ENCODE results near the gene SPRED2. TPM values are rescaled to one million over a fixed set of nuclear protein-coding genes. Genes with fewer than 3 reads are reported as not detected.

SPRED2 gene
- total and polyA plus RNA-seq, 8 donors = 6.2 to 20.0 (median 15.2) TPM

- intact Hi-C loops (cut with DNase I) = loop anchor here in 1 of 3 donors (10.0 kb wide), 1 partner anchor 292 kb away; no protein-coding TSS in a partner anchor
- H3K36me3 ChIP-seq = no peaks in the 10 kb centered on the region
- no peak for DNase-seq
- no peaks in the 10 kb centered on the region for H3K4me1 ChIP-seq
- no peak for ATAC-seq
- TF ChIP-seq CTCF (IDR thresholded peaks at IDR 0.05) = no peak
- H3K27me3 ChIP-seq = no peaks in the 10 kb centered on the region
- no peak for FAIRE-seq
- no peak overlapping the region for H3K27ac ChIP-seq
- 93 to 100% methylated on average over 1 of the region's 1 CpG for WGBS, 2 donors
- no peak overlapping the region for H3K4me3 ChIP-seq
- H3K9me3 ChIP-seq = no peaks in the 10 kb centered on the region
Observed at GRCh38 chr2:65263262-65263661, 169.1 kb downstream of the SPRED2 start.

DNA sequence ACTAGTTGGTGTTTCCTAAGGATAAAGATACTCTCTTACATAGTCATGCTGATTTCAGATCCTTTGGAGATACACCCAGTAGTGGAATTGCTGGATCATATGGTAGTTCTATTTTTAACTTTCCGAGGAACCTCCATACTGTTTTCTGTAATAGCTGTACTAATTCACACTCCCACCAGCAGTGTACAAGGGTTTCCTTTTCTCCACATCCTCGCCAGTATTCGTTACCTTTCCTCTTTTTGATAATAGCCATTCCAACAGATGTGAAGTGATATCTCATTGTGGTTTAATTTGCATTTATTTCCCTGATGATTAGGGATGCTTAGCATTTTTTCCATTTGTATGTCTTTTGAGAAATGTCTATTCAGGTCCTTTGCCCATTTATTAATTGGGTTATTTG lies 170.7 kb downstream of the SPRED2 start:
- Histone ChIP-seq H3K4me1 (no peaks in the 10 kb centered on the region), H3K27me3 (no peaks in the 10 kb centered on the region), H3K4me3 (no peak overlapping the region), H3K27ac (no peak overlapping the region), H3K36me3 (no peaks in the 10 kb centered on the region), H3K9me3 (no peaks in the 10 kb centered on the region)
- ATAC-seq = no peak
- DNase-seq = no peak
- no peak for FAIRE-seq
- TF ChIP-seq CTCF (IDR thresholded peaks at IDR 0.05) = no peak
- intact Hi-C loops (cut with DNase I) = loop anchor here in 1 of 3 donors (10.0 kb wide), 1 partner anchor 293 kb away; no protein-coding TSS in a partner anchor
- WGBS, 2 donors = 85 to 87% methylated on average over 3 of the region's 3 CpGs

Other genes with a start within 250 kb of the SPRED2 start
- gene ACTR2, start 204.8 kb downstream of the SPRED2 start, total RNA-seq = 100 to 1,000 TPM in 2 of 6 donors, 10 to 100 TPM in 4; 47.2 to 115 (median 70.9) TPM
- 10 to 100 TPM; 19.8 to 36.6 TPM for gene ACTR2, start 204.8 kb downstream of the SPRED2 start, polyA plus RNA-seq

Measured in pancreas (tissue), 10 donors.